H1 (cell line): Measurements from ENCODE around the gene ATP5F1E. TPM values are rescaled to one million over a fixed set of nuclear protein-coding genes. Genes with fewer than 3 reads are reported as not detected.

Experiments
- CHD2 ChIP-seq: IDR thresholded peaks from 2 replicates; pipeline ENCODE4 v1.6.1; 2012; ENCODE audit warnings: low read length, improper control_type of control experiment
- CTBP2 ChIP-seq: IDR thresholded peaks from 2 replicates; pipeline ENCODE4 v1.7.0; 2011; ENCODE audit warnings: borderline replicate concordance, mild to moderate bottlenecking, moderate library complexity, mixed read lengths, low read length; ENCODE audit not compliant: insufficient read depth, insufficient read length
- EGR1 ChIP-seq: IDR thresholded peaks from 2 replicates; pipeline ENCODE4 v1.6.1; 2011; ENCODE audit warnings: low read depth, low read length, borderline replicate concordance
- SRF ChIP-seq: IDR thresholded peaks from 2 replicates; pipeline ENCODE4 v1.6.1; 2011; ENCODE audit warnings: mild to moderate bottlenecking, low read depth, low read length, moderate library complexity
- ZNF274 ChIP-seq: IDR thresholded peaks from 2 replicates; pipeline ENCODE4 v1.7.0; 2012; ENCODE audit warnings: low read length, borderline replicate concordance; ENCODE audit errors: extremely low read depth
- polyA plus RNA-seq, 7 experiments: library from polyadenylated mRNA; depleted of rRNA in 3 of 7; stranded (reverse) in 5 of 7; unstranded in 2 of 7; fragments of >200 nt in 5 of 7; fragments of 200-250 nt in 2 of 7; gene quantifications; 1 replicate in 5 of 7; 2 replicates in 1 of 7; 4 replicates in 1 of 7; pipeline versions ENCODE4 v1.2.1 to v1.2.3, GENCODE V29; 2011 to 2013; ENCODE audit warnings: missing spikeins in 2 of 7, mixed read lengths in 2 of 7
- total RNA-seq: library from RNA; stranded (reverse); fragmentation: NEBNext Ultra II Directional; extraction: Animal tissue kit (Norgen Biotek cat#: 25700); gene quantifications from 2 replicates; pipeline ENCODE4 v1.2.1, GENCODE V29; 2021

ATP5F1E gene
- total and polyA plus RNA-seq, 2 of the 8 experiments (the other 6 are each of a cell fraction or from before 2014, with no cell fraction given): 15.7 to 47.8 TPM

- TF ChIP-seq EGR1: no peak
- no peak for TF ChIP-seq ZNF274
- TF ChIP-seq CTBP2: no peak
- no peak for TF ChIP-seq SRF
- no peak for TF ChIP-seq CHD2
These were observed 18.1 kb downstream of the ATP5F1E start (continued) for GRCh38 chr20:59013959-59014608.
